ENCODE measurements around the gene TRPV4.

TRPV4 gene

GRCh38 chr12:109804820-109805761, 28.1 kb downstream of the TRPV4 start:
- FAIRE-seq: no peak

GRCh38 chr12:109803678-109804077, 29.5 kb downstream of the TRPV4 start:
- FAIRE-seq: no peak

GRCh38 chr12:109802828-109803227, 30.4 kb downstream of the TRPV4 start:
- FAIRE-seq: no peak

- FAIRE-seq: no peak
Measured at GRCh38 chr12:109800536-109800935, 32.7 kb downstream of the TRPV4 start.

DNA sequence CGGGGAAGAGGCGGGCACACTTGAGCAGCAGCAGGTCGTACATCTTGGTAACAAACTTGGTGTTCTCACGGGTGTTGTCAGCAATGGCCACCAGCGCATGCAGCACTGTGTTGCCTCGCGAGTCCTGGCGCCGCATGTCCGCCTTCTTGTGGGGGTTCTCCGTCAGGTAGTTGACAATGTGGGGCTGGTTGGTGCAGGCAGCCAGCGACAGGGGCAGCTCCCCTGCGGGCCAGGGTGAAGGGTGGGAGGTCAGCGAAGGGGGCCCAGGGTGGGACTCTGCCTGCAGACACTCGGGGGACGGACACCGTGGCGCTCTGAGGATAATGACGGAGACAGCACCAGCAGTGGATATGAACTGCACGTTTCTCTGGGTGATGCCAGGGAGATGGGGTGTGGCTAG, 34.5 kb downstream of the TRPV4 start:
- no peak for FAIRE-seq

DNA sequence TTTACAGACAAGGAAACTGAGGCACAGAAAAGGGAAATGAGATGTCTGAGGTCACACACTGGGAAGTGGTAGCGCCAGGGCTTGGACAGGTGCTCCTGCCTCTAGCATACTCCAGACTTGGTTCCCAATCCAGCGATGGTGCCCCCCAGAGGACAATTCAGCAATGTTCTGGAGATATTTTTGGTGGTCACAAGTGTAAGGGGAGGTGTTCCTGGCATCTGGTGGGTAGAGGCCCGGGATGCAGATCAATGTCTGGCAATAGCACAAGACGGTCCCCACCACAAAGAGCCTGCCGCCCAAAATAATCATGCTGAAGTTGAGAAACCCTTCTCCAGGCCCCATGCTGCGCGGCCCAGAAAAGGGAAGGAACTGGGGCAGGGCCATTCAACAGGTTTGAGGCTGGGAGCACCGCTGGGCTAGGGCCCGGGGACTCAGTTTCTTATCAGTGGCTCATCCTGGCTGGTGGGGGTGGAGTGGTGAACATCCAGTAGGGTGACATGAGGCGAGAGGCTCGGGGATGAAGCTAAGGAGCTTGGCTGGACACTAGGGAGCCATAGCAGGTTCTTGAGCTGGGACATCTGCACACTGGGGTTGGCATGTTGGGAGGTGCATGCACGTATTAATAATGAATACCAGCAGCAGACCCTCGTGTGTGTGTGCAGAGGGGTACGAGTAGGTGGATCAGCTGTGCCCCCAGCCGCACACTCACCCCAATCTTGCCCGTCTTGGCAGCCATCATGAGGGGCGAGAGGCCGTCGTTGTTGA, 35.1 kb downstream of the TRPV4 start:
- no peak for FAIRE-seq

DNA sequence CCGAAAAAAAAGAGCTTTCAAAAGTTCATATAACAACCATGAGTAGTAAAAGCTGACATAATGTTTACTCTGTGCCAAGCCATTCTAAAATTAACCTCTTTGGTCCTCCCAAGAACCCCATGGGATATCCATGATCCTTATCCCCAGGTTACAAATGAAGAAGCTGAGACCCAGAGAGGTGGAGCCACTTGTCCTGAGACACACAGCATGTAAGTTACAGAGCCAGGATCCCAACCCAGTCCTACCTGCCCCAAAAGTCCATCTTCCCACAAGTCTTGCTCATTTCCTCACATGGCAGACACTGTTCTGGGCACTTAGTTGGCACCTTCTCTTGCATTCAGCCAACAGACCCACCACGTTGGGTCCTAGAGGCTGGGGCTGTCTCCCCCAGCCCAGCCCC, 37.1 kb downstream of the TRPV4 start:
- no peak for FAIRE-seq

GRCh38 chr12:109795023-109795422, 38.2 kb downstream of the TRPV4 start:
- no peak for FAIRE-seq

DNA sequence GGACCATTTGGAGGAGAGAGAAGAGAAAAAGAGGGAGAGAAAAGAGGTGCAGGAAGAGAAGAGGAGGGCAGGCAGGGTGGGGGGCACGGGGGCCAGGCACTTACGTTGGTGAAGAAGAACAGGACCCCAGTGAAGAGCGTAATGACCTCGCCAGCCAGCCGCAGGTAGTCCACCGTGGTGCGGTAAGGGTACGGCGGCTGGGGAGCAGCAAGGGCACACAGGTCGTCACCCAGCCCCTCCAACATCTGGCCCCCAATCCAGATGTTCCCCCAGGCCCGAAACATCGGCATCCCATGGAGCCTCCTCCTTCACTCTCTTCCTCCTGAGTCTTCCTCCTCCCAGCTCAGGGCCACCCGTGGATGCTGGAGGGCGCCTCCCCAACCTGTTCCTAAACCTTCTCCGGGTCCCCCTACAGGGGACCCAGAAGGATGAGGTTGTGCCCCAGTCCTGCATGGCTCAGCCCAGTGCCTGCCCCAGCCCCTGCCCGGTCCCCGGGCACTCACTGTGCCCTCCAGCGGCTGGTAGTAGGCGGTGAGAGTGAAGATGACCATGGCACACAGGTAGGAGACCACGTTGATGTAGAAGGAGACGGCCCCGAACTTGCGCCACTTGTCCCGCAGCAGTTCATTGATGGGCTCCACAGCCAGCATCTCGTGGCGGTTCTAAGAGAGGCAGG, 39.2 kb downstream of the TRPV4 start:
- no peak for FAIRE-seq

- no peak for FAIRE-seq
Measured at GRCh38 chr12:109793411-109793810, 39.8 kb downstream of the TRPV4 start.

DNA sequence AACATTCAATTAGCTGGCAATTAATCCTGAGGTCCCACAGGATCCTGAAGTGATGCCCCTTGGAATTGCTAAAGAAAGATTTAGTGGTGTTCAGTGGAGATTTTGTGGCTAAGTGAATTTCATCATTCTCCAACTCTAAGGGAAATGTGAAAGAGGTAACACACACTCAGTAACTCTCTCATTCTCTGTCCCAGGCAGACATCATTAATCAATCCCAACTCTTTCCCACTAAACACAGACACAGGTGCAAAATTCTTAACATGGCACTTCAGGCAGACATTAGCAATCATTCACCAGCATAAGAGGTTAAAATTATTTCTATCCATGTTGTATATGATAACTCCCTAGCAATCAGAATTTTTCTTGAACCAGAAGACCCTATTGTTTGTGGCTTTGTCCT, 40.2 kb downstream of the TRPV4 start:
- no peak for FAIRE-seq

- no peak for FAIRE-seq
Measured at GRCh38 chr12:109789526-109790048, 43.6 kb downstream of the TRPV4 start.

GRCh38 chr12:109786799-109787198, 46.4 kb downstream of the TRPV4 start:
- FAIRE-seq: no peak

- FAIRE-seq: no peak
Measured at GRCh38 chr12:109785854-109786253, 47.3 kb downstream of the TRPV4 start.

DNA sequence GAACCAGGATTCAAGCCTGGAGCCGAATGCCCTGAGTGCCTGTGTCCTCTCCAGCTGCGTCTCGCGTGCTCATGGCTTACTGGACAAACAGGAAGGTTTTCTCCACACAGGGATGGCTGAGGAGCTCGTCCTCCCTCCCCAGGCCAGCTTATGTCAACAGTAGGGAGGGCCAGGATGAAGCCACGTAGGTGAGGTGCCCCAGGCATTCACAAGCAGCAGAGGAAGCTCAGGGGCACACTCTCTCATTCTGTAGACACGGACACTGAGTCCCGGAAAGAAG, 49.3 kb downstream of the TRPV4 start:
- no peak for FAIRE-seq

DNA sequence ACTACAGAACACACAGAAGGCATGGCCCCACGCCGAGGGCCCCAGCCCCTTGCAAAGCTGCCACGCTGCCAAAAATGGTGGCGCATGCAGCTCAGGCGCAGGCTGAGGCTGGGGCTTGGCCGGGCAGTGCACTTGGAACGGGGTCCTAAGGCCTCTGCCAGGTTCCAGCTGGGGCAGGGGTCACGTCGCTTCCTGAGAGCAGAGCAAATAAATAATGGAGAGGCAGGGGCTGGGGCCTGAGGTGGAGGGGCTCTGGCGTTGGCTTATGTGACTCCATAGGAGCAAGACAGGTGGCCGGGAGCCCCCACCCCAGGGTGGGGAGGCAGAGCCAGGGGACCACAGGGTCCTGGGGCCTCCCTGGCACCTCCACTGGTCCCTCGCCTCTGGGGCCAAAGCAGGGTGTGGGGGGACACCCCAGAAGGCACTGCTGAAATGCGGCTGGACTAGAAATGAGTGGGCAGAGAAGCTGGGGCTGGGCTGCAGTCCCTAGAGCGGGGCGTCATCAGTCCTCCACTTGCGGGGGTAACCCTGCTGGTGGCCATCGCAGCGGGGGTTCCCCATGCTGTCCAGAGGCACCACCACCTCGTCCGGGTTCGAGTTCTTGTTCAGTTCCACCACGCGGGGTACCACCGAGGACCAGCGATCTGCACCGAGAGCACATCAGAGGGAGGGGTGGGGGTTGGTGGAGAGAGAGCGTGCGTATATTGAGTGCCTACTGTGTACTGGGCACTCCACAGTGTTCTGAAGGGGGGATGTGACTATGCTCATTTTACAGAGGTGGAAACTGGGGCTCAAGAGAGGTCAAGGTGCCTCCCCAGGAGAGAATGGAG, 49.8 kb downstream of the TRPV4 start:
- FAIRE-seq: no peak

DNA sequence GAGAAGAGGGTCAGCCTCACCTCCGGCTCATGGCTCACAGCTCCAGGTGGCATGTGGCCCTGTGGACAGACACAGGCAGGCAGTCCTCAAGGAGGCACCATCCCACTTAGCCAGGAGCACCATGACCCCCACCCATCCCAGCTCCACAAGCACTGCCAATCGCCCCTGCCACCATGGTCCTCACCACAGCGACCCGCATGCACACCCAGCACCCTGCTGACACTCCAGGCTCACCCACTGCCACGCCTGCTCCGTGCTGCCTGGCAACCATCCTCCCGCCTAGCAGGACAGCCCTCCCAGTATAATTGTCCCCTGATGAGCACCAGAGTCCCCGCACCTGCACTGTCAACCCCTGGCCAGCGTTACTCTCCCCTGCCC, 50.9 kb downstream of the TRPV4 start:
- FAIRE-seq: no peak

DNA sequence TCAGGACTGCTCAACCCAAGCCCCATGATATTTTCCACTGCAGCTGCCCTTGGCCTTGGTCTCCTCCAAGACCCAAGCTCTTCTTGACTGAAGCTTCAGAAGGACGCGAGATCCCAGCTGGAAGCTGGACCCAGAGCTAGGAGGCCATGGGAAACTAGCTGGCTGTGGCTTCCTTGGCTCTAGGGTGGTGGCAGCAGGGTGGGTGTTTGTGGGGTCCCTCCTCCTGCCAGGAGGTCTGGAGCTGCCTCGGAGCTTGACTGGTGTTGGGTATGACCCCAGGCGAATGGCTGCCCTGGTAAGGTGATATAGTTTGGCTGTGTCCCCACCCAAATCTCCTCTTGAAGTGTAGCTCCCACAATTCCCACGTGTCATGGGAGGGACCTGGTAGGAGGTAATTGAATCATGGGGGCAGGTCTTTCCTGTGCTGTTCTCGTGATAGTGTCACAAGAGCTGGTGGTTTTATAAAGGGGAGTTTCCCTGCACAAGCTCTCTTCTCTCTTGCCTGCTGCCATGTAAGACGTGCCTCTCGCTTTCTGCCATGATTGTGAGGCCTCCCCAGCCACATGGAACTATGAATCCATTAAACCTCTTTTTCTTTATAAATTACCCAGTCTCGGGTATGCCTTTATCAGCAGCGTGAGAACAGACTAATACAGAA, 51.4 kb downstream of the TRPV4 start:
- FAIRE-seq: no peak

- no peak for FAIRE-seq
Measured at GRCh38 chr12:109779382-109779781, 53.8 kb downstream of the TRPV4 start.

GRCh38 chr12:109778684-109779083, 54.5 kb downstream of the TRPV4 start:
- FAIRE-seq: no peak

DNA sequence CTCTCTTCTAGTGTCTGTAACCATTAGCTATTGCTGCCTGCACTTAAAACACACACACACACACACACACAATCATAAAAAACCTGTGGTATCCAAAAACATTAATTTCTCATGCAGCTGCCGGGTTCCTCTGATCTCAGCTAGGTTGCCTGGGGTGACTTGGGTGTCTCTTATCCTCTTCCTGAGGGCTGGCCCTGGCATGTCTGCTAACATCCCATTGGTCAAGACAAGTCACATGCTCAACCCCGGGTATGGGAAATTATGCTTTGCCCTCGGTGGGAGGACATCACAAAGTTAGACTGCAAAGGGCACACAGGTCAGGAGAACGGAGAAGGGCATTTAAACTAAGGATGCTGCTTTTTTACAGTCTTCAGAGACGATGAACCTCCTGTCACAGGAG, 55.7 kb downstream of the TRPV4 start:
- FAIRE-seq: no peak

DNA sequence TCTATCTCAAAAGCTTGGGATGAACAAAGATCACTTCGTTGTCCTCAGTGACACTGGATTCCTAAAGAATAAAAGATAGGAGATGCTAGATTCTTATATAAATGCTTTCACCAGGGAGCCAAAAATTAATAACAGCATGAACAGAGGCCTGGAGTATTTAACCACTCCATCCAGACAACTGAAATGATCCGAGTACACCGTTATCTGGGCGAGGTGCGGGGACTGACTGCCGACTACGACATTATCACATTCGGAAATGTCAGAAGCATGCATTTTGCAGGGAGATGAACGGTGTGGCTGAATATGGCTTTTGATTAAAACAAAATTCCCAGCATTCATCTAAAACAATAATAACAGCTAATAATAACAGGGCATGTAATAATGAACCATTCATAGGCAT, 56.6 kb downstream of the TRPV4 start:
- FAIRE-seq: no peak
